ENCODE results near the gene CCT6B.

GRCh38 chr17:34909040-34909439 lies 52.2 kb downstream of the CCT6B start:
- TF ChIP-seq CTCF (IDR thresholded peaks at IDR 0.05) = no peak
- TF ChIP-seq POLR2A (IDR thresholded peaks at IDR 0.05) = no peak

All from testis (tissue), 2 donors.